Hematopoietic multipotent progenitor cell treated with erythropoietin and hydrocortisone succinate and interleukin-3 and kit ligand, for 17 days (in vitro differentiated cells): Measurements from ENCODE around the gene CCDC152.

Source experiments
- DNase-seq: peaks from one replicate; pipeline ENCODE4 v3.0.0-alpha.2; 2015; ENCODE audit warnings: low spot score

CCDC152 gene

GRCh38 chr5:42781584-42781983, 25.0 kb downstream of the CCDC152 start:
- no peak for DNase-seq

- no peak for DNase-seq
These were observed 27.5 kb downstream of the CCDC152 start for GRCh38 chr5:42784132-42784531.

DNA sequence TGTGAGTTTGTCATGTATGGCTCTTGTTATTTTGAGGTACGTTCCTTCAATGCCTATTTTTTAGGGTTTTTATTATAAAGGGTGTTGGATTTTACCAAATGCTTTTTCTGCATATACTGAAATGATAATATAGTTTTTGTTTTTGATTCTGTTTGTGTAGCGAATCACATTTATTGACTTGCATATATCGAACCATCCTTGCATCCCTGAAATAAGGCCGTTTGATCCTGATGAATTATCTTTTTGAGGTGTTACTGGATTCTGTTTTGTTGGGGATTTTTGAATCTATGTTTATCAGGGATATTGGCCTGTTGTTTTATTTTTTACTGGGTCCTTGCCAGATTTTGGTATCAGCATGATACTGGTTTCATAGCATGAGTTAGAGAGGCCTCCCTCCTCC, 29.1 kb downstream of the CCDC152 start:
- no peak for DNase-seq

DNA sequence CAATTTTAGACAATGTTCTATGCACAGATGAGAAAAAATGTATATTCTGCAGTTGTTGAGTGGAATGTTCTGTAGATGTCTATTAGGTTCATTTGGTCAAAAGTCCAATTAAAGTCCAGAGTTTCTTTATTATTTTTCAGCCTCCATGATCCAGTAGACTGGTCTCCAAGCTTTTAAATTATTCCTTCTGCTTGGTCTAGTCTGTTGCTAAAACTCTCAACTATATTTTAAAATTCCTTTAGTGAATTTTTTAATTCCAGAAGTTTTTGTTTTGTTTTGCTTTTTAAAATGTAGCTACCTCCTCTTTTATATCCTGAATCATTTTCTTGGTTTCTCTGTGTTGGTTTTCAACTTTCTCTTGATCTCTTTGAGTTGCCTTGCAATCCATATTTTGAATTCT, 30.5 kb downstream of the CCDC152 start:
- no peak for DNase-seq

- no peak for DNase-seq
These were observed 31.2 kb downstream of the CCDC152 start for GRCh38 chr5:42787845-42788244.

- DNase-seq = no peak
These were observed 34.5 kb downstream of the CCDC152 start for GRCh38 chr5:42791151-42791550.

DNA sequence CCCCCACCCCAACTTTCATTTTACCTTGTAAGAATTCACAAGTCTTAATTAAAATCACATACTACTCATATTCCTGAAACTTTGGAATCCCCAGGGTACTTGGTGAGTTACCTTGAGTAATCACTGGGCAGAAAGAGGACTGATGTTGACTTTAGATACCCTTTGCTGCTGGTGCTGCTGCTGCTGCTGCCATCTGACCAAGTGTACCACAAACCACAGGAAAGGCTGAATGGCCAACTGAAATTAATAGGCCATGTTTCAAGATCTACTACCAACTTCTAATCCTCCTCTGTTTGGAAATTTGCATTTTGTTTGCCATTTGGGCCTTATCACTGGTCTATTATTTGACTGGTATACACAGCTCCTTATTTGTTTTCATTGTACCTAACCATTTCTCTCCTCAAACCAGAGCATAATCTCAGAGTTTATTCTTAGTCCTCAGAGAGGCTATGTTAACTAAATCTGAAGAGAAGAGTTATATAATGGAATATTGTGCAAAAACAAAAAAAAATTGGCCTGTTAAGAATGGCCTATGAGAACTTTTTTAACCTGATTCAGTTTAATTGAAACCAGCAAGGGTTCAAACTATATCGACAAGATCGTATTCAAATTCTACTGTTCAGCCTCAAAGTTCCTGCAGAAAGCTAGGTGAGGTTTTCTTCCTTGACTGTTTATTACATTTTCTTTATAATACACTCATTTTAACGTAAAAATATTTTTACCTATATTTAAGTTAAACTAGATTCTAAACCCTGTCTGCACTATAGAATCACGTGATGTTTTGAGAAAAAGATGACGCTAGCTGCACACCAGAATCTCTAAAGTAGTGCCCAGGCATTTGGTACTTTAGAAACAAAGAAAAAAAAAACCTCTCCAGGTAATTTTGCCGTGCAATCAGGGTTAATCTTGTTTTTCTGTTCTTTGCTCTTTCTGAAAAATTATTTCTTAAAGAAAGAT, 41.9 kb downstream of the CCDC152 start:
- no peak for DNase-seq

DNA sequence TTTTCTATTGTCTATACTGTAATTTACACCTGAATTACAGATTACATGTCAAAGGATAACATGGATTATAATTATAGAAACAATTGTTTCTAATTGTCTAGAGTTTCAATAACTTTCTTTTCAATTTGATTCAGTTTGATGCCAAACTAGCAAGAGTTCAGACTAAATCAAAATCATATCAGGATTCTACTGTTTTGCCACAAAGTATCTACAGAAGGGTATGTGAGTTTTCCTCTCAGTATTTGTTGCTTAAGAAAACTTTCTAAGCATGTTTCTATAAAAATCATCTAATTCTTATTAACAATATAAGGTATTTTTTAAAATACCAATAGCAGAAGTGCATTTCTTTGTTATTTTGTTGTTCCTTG, 42.6 kb downstream of the CCDC152 start:
- no peak for DNase-seq

DNA sequence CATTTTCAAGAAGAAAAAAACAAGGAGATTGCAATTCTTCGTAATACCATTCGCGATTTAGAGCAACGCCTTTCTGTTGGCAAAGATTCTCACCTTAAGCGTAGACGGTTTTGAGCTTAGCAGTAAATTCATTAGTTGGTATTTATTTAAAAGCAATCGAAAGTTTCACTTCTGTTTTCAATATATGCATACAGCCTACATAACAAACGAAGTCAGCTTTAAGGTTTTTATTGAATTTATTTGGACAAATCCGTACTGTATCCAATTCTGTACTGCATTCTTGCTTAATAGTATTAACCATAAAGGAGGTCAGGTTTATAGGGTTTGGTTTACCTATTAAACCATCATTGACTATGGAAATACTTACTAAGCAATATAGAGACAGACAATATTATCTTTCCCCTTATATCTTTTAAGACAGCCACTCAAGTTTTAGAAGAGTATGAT, 43.1 kb downstream of the CCDC152 start:
- DNase-seq = no peak

GRCh38 chr5:42800748-42801330, 44.2 kb downstream of the CCDC152 start:
- no peak for DNase-seq

DNA sequence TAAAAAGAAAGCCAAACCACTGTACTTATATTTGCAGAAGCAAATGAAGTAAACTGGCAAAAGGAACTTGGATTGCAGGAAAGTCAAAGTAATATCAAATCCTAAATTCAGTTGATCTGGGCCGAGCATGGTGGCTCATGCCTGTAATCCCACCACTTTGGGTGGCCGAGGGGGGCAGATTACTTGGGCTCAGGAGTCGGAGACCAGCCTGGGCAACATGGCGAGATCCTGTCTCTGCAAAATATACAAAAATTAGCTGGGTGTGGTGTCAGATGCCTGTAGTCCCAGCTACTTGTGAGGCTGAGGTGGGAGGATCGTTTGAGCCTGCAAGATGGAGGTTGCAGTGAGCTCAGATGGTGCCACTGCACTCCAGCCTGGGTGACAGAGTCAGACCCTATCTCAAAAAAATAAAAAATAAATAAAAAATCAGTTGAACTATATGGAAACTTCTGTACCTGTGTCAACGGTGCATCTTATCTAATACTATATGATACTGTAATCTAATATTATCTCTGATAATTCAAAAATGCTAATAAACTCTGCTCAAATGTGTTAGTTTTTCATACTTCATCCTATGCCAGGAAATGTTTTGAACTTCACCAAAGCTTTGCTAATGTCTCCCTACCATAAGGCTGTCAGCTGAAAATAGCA, 45.0 kb downstream of the CCDC152 start:
- no peak for DNase-seq

- no peak for DNase-seq
These were observed 48.2 kb downstream of the CCDC152 start for GRCh38 chr5:42804717-42805339.

DNA sequence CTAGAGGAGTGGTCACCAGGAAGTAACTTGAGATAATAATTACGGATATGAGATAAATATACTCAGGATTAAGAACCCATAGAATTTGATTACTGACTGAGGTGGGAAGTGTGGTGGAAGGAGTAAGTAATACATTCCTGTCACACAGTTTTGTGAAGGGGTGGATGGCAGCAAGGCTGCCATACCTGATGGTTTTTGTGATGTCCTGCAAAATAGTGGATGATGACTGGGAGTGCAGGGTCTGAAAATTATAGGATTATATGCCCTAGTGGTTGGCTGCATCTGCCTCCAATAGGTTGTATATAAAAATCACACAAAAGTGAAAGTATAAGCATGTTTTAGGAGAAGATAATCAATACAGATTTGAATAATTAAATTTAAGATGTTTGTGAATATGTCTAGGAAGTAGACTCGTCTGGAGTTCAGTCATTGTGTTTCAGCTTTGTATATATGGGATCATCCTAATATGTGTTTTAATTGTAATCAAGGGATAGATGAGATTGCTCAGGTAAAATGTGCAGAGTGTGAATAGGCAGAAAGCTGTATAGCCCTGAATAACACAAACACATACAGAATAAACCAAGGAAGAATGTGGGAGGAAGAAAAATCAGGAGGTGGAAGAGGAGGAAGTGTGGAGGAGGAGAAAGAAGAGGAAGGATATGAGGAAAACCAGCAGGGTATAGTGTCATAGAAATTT, 49.5 kb downstream of the CCDC152 start:
- DNase-seq = no peak

DNA sequence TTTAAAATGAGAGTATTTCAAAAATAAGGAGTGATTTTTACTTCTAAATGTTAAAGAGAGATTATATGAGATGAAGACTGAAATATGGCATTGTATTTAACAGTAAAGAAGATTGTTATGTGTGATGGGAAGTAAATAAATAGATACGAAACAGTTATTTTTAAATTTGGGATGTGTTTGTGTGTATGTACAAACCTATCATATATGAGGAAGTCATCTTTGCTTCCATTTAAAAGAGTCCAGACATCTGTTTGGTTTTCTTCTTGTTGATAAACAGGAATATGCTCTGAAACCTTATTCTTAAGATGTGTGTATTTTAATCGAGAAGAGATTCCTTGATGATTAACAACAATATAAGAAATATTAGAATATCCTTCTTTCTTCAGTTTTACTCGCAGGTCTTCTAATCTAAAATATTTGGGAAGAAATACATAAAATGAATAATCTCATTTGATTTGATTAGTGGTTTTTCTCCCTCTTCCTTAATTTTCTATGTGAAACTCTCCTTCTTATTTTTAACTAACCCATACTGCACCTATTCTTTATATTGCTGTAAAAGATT, 50.2 kb downstream of the CCDC152 start:
- DNase-seq = no peak

DNA sequence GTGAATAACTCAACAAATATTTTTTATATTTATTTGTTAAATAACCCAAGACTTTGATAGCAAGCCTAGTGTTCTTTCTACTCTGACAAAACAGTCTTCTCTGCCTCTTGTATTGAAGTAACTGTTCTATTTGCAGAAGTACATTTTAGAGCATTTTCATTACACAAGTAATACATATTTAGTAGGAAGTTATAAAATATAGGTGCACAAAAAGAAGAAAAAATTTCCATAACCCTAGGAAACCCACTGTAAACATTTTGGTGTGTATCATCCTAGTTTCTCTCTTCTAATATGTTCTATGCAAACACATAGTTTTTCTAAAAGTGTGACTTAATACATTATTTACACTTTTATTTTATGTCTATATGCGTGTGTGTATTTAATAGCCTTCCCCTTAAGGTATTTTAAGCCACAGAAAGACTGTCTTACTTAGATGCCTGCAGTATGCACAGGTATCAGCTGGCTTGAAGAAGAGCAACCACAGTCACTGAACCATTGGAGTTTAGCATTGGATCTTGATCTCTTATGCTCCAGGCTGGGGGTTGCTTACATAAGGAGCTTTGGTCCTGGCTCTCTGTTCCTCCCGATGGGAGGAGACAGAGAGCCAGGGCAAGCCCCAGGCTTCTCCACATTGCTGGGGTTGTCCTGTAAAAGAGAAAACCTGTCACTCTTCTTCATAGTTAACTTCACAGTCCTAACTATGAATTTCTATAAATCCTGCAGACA, 51.3 kb downstream of the CCDC152 start:
- no peak for DNase-seq

- DNase-seq = no peak
These were observed 52.4 kb downstream of the CCDC152 start for GRCh38 chr5:42808888-42809611.

DNA sequence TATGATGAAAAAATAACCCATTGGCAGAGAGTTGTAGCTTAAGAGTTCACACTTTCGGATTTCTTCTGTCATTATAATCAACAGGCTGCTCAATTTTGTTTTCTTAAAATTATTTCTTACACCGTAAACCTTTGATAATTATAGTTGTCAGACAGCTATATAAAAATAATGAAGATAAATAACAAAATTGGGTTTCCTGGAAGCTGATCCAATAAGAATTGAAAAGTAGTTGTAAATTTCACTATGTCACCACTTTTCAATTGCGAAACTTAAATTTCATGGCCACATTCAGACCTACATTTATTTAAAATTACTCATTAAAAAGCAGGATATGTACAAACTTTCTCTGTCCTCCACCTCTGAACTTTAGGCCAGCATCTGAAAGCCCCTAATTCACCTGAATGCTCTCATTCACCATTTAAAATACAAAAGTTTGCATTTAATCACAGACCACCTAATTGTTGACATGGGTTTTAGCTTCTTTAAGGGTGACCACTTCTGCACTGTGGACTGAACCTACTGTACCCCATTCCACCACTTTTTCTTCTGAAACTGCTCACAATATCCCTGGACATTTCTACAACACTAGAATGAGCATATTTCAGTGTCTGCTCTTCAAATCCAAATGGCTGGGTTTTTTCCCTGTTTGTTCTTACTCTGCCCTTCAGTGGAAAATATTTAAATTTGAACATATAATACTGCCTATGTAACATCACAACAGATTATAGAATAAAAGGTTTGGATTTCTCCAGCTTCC, 54.4 kb downstream of the CCDC152 start:
- DNase-seq = no peak

DNA sequence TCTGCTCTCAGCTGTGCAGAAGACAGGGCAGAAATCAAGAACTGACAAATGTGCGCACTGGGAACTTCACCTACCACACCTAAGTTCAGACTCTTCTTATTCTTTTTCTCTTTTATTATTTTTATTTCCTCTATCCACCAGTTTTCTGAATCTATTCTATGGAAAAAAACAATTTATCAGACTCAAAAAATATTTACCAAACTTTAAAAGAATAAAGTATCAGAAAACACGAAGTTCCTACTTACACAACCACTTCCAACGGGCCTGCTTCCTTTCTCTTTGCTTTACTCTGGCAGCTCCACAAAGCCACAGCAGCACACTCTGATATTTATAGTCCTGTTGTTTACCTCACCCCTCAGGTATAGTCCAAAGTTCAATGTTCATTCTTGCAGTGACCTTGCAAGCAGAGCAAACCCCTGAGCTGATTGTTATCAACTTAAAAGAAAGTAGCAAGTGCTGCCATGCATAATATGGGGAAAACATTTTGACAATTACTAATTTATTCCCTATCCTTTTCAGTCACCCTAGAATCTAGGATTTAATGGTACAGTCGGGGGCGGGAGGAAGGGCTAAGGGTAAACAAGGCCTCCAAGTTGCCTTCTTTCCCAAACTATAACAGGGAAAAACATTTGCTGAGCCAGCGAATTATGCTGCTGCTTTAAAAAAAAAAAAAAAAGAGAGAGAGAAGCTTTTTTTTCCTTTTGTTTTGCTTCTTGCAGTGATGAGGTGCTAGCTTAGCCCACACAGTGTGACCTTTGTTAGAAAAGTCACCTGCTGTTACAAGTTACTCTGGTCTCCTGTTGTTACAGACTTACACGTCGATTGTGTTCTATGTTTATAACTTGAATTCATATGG, 55.2 kb downstream of the CCDC152 start, which contains the start of gene SELENOP:
Gene SELENOP, minus strand, starts transcription at position 302 of the 856 bp plus-strand sequence. CDS start 3,539 bp downstream, outside the sequence.
- DNase-seq = no peak
